HG02623 (cell line): Measurements from ENCODE around the gene XIAP.

ENCODE experiments used
- ATAC-seq: cut with Tn5 transposase; IDR thresholded peaks from one replicate; pipeline ENCODE4 v1.9.1; 2021; ENCODE audit warnings: moderate library complexity; ENCODE audit not compliant: unreplicated experiment

XIAP gene

DNA sequence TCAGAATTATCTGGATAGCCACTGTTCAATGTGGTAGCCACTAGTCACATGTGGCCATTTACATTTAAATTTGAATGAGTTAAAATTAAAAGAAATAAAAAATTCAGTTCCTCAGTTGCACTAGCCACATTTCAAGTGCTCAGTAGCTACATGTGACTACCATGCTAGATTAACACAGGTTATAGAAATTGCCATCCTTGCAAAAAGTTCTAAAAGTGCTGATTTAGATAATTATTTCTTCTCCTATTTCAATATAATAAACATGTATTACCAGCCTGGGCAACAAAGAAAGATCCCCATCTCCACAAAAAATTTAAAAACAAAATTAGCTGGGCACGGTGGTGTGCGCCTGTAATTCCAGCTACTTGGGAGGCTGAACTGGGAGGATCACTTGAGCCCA is 90.0 kb downstream of the XIAP start:
- ATAC-seq = no peak

- no peak for ATAC-seq
Observed at GRCh38 chrX:123959281-123960063, 99.6 kb downstream of the XIAP start.

- no peak for ATAC-seq
Observed at GRCh38 chrX:123960956-123961267, 101.1 kb downstream of the XIAP start.

DNA sequence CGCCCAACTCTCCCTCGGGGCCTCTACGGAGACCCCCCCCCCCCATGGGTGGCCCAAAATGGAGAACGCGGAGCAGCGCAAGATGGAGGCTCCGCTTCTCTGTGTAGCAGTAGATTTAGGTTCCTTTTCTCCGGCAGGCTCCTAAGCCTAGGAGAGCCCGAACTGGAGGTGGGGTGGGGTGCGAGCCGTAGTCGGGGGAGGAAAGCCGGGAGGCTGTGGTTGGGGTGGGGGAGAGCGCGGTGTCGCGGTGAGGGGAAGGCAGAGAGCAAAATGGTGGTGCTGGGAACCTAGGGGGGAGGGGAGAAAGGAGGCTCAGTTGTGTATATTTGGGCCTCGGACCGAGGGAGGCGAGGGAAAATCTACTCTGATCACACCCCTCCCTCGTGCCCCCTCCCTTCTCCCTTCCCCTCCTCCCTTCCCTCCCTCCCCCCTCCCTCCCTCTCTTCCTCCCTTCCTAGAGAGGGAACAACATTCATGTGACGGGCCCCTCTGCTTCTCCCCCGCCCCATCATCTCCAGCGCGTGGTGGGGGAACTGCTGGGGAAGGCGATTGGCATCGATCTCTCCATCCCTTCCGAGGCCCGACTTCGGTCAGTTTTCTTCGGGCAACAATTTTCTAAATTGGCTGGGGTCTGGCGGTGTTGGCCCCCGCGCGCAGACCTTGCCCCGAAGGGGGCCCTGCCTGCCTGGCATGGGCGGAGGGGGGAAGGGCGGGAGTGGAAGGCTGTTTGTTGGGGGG is 101.6 kb downstream of the XIAP start, which contains the start of gene STAG2:
Gene STAG2 (plus strand): TSS at position 439 of the 738 bp plus-strand sequence. CDS start 60,922 bp downstream, outside the sequence.
- no peak for ATAC-seq

- no peak for ATAC-seq
Observed at GRCh38 chrX:123962006-123962467, 102.2 kb downstream of the XIAP start.

DNA sequence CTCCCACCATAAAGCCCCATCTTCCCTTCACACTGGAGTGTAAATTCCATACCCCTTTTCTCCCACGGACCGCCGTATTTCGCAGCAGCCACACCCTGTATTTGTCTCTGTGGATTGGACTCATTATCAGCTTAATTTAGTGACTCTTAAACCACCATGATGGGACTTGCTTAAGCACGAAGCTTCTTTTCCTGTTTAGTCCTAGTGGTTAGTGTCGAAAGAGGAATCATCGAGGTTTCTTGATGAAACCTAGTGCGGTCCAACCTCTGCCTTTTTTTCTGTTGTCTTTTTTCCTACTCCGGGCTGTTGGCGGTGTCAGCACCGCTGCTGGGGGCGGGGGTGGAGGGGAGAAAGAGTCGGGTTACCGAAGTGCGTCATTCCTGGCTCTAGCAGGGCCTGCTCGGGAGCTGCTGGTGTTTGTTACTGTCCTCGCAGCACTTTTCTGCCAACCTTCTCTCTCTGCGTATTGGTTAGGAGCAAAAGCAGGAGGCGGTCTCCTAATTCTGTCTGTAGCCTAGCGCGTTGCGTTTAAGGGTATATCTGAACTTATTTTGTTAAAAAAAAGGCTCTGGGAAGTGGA is 103.0 kb downstream of the XIAP start:
- ATAC-seq = peak; percentile 54
